A549 (cell line): ENCODE results near the gene COLEC12. TPM values are rescaled to one million over a fixed set of nuclear protein-coding genes. Genes with fewer than 3 reads are reported as not detected.

Experiments used
- ATAC-seq, 2 experiments: fragments of 200-7000 bp in 1 of 2; fragments of >200 bp in 1 of 2; cut with Nextera tagmentation in 1 of 2; cut with Tn5 transposase in 1 of 2; 3 replicates each; pipeline versions ENCODE4 v1.8.0 to v1.9.1; 2018 to 2020; ENCODE audit warnings: mild to moderate bottlenecking in 1 of 2, moderate library complexity in 1 of 2
- CTCF ChIA-PET: fragments of 300-600 bp; sonication (Branson Sonifier 250); formaldehyde crosslinking; extraction: SDS; loops from one replicate; lab custom pipeline; 2021; ENCODE audit warnings: antibody characterized with exemption, inconsistent platforms; lab: Yijun Ruan, JAX
- POLR2A ChIA-PET: fragments of 350-600 bp; formaldehyde crosslinking; extraction: SDS; loops from one replicate; lab custom pipeline; 2021; ENCODE audit warnings: antibody characterized with exemption, inconsistent platforms; lab: Yijun Ruan, JAX
- DNase-seq, 2 experiments: peaks; one replicate each; pipeline versions ENCODE4 v3.0.0 to v3.0.0-alpha.2; 2011 to 2016; ENCODE audit warnings: low read depth in 1 of 2, low spot score in 1 of 2
- FAIRE-seq: peaks from 2 replicates; lab custom pipeline; 2011; peaks lifted over from hg19 to GRCh38; lab: Jason Lieb, UNC
- H3K27ac ChIP-seq, 2 experiments: fragments of >200 bp; sonication (Bioruptor Twin); formaldehyde crosslinking; 3 replicates each; pipeline ENCODE4 v1.5.1; 2016 to 2017
- H3K4me1 ChIP-seq: fragments of >200 bp; sonication (Bioruptor Twin); formaldehyde crosslinking; 3 replicates; pipeline ENCODE4 v1.6.1; 2016
- H3K4me2 ChIP-seq: fragments of >200 bp; sonication (Bioruptor Twin); formaldehyde crosslinking; 3 replicates; pipeline ENCODE4 v1.6.1; 2016
- H3K4me3 ChIP-seq: fragments of >200 bp; sonication (Bioruptor Twin); formaldehyde crosslinking; 3 replicates; pipeline ENCODE4 v1.5.1; 2016
- H3K9me3 ChIP-seq: fragments of >200 bp; sonication (Bioruptor Twin); formaldehyde crosslinking; 3 replicates; pipeline ENCODE4 v1.6.1; 2016
- ATOH8 ChIP-seq: fragments of 250-450 bp; sonication (Bioruptor Pico); IDR thresholded peaks from 2 replicates; pipeline ENCODE4 v1.5.0; 2020; ENCODE audit warnings: low read depth, mild to moderate bottlenecking, moderate library complexity
- BCL3 ChIP-seq: fragments of >200 bp; sonication (Bioruptor Twin); formaldehyde crosslinking; IDR thresholded peaks from 3 replicates; pipeline ENCODE4 v1.6.1; 2016
- CBX8 ChIP-seq: fragments of 200-600 bp; sonication (generic); IDR thresholded peaks from 2 replicates; pipeline ENCODE4 v1.6.1; 2016
- CEBPB ChIP-seq, 2 experiments: fragments of >200 bp in 1 of 2; sonication (Bioruptor Twin) in 1 of 2; formaldehyde crosslinking in 1 of 2; IDR thresholded peaks; 2 replicates each; pipeline ENCODE4 v1.6.1; 2012 to 2016
- CTCF ChIP-seq: fragments of >200 bp; sonication (Bioruptor Twin); formaldehyde crosslinking; IDR thresholded peaks from 3 replicates; pipeline ENCODE4 v1.5.1; 2016
- ELK1 ChIP-seq: fragments of 150-350 bp; IDR thresholded peaks from 2 replicates; pipeline ENCODE4 v1.6.1; 2014; ENCODE audit warnings: low read depth, mild to moderate bottlenecking, low read length
- GATA3 ChIP-seq: IDR thresholded peaks from 2 replicates; pipeline ENCODE4 v1.6.1; 2012; ENCODE audit warnings: borderline replicate concordance
- HDAC2 ChIP-seq: fragments of 200-600 bp; sonication (generic); IDR thresholded peaks from 2 replicates; pipeline ENCODE4 v1.6.1; 2016
- HEYL ChIP-seq: fragments of 250-450 bp; sonication (Bioruptor Pico); IDR thresholded peaks from 2 replicates; pipeline ENCODE4 v1.8.0; 2021; ENCODE audit warnings: mild to moderate bottlenecking, moderate library complexity
- HOXA7 ChIP-seq: fragments of 250-450 bp; sonication (Bioruptor Pico); IDR thresholded peaks from 2 replicates; pipeline ENCODE4 v1.5.0; 2020; ENCODE audit warnings: mild to moderate bottlenecking, moderate library complexity
- HOXB13 ChIP-seq: fragments of 250-450 bp; sonication (Bioruptor Pico); IDR thresholded peaks from 2 replicates; pipeline ENCODE4 v1.5.0; 2020; ENCODE audit warnings: low read depth, mild to moderate bottlenecking, moderate library complexity
- JUNB ChIP-seq: fragments of >200 bp; sonication (Bioruptor Twin); formaldehyde crosslinking; IDR thresholded peaks from 2 replicates; pipeline ENCODE4 v1.6.1; 2016
- KDM5A ChIP-seq: fragments of 200-600 bp; sonication (generic); IDR thresholded peaks from 2 replicates; pipeline ENCODE4 v1.6.1; 2016; ENCODE audit warnings: antibody characterized with exemption, mild to moderate bottlenecking
- MAFK ChIP-seq: fragments of 450-650 bp; IDR thresholded peaks from 2 replicates; pipeline ENCODE4 v1.6.1; 2014; ENCODE audit not compliant: partially characterized antibody
- PHF8 ChIP-seq: fragments of 200-600 bp; sonication (generic); IDR thresholded peaks from 2 replicates; pipeline ENCODE4 v1.6.1; 2016; ENCODE audit warnings: low read depth, mild to moderate bottlenecking, antibody characterized with exemption, moderate library complexity, borderline replicate concordance
- POLR2A ChIP-seq: IDR thresholded peaks from 2 replicates; pipeline ENCODE4 v1.6.1; 2012; ENCODE audit warnings: mild to moderate bottlenecking, low read length
- POLR2AphosphoS2 ChIP-seq: conservative IDR thresholded peaks from 2 replicates; pipeline ENCODE4 v1.6.1; 2012; ENCODE audit warnings: low read length, improper control_type of control experiment, inconsistent platforms
- RAD21 ChIP-seq, 2 experiments: fragments of >200 bp in 1 of 2; sonication (Bioruptor Twin) in 1 of 2; formaldehyde crosslinking in 1 of 2; IDR thresholded peaks in 1 of 2; conservative IDR thresholded peaks in 1 of 2; 2 replicates in 1 of 2; 3 replicates in 1 of 2; pipeline ENCODE4 v1.6.1; 2012 to 2018; ENCODE audit warnings: inconsistent platforms in 1 of 2
- RCOR1 ChIP-seq: fragments of 150-350 bp; IDR thresholded peaks from 2 replicates; pipeline ENCODE4 v1.6.1; 2014; ENCODE audit warnings: antibody characterized with exemption, low read length, low read depth
- REST ChIP-seq: fragments of 200-600 bp; sonication (generic); IDR thresholded peaks from 2 replicates; pipeline ENCODE4 v1.6.1; 2016; ENCODE audit warnings: antibody characterized with exemption, mild to moderate bottlenecking, moderate library complexity
- ZFP36 ChIP-seq: fragments of 450-650 bp; IDR thresholded peaks from 2 replicates; pipeline ENCODE4 v1.6.1; 2014; ENCODE audit warnings: borderline replicate concordance; ENCODE audit not compliant: partially characterized antibody
- ZNF302 ChIP-seq: fragments of 250-450 bp; sonication (Bioruptor Pico); IDR thresholded peaks from 2 replicates; pipeline ENCODE4 v1.9.0; 2021; ENCODE audit warnings: inconsistent platforms, mild to moderate bottlenecking, moderate library complexity
- ZSCAN20 ChIP-seq: fragments of 250-450 bp; sonication (Bioruptor Pico); IDR thresholded peaks from 2 replicates; pipeline ENCODE4 v1.8.0; 2022; ENCODE audit warnings: mild to moderate bottlenecking, moderate library complexity
- WGBS: methylation state at CpG from one replicate; pipeline ENCODE4 v1.1.6; 2017; ENCODE audit errors: missing lambda C conversion rate; 5-methylcytosine and 5-hydroxymethylcytosine counted together
- polyA plus RNA-seq, 4 experiments: library from polyadenylated mRNA; depleted of rRNA in 3 of 4; stranded (reverse); fragments of >200 nt; fragmentation: RNase III in 1 of 4; extraction: RNeasy Plus Mini Kit Qiagen cat#74134 plus additional on column Dnase treatment in 1 of 4; gene quantifications; 2 replicates in 3 of 4; 3 replicates in 1 of 4; pipeline ENCODE4 v1.2.3, GENCODE V29; 2011 to 2017

Gene COLEC12
- polyA plus RNA-seq, 2 of the 4 experiments (the other 2 are of a cell fraction) = 0.01 TPM; not detected in 1

- H3K27ac ChIP-seq = peak overlapping the region in 1 of 2 experiments; percentile 60; a peak in 2 of 6 replicates
- no peak for DNase-seq
- no peak for TF ChIP-seq RAD21 (conservative IDR thresholded peaks at IDR 0.05 in 1 of 2, IDR thresholded peaks at IDR 0.05 in 1 of 2)
- no peak for TF ChIP-seq ZFP36
- ChIA-PET CTCF (no interaction called here), POLR2A (no interaction called here)
- H3K4me3 ChIP-seq = no peak overlapping the region
- WGBS = 62% methylated on average over 1 of the region's 1 CpG
- H3K9me3 ChIP-seq = no peaks in the 10 kb centered on the region
- ATAC-seq = no peak
- FAIRE-seq = no peak
- H3K4me1 ChIP-seq = peaks cover 9% of the 10 kb centered on the region; the same call in 1 of the 3 replicates
- no peak overlapping the region for H3K4me2 ChIP-seq
Observed at GRCh38 chr18:416930-417329, 83.6 kb downstream of the COLEC12 start.

GRCh38 chr18:415617-416612 lies 84.6 kb downstream of the COLEC12 start:
- CTCF ChIA-PET = interaction anchor here (1.3 kb wide), 1 partner anchor 9 kb away, joined by 4 read pairs; no protein-coding TSS in a partner anchor
- no peak for TF ChIP-seq MAFK
- no peak for TF ChIP-seq ZSCAN20
- TF ChIP-seq CBX8 = no peak
- TF ChIP-seq HOXA7 (CRISPR knock-in tag) = no peak
- no peak for TF ChIP-seq RCOR1
- no peak for TF ChIP-seq CTCF
- TF ChIP-seq JUNB = no peak
- TF ChIP-seq POLR2A = no peak
- no peak for TF ChIP-seq ZNF302 (CRISPR knock-in tag)
- no peak for TF ChIP-seq ELK1
- TF ChIP-seq RAD21 (conservative IDR thresholded peaks at IDR 0.05 in 1 of 2, IDR thresholded peaks at IDR 0.05 in 1 of 2) = no peak
- no peak for TF ChIP-seq KDM5A
- no peak for TF ChIP-seq ATOH8 (CRISPR knock-in tag)
- TF ChIP-seq PHF8 = no peak
- no peak for TF ChIP-seq POLR2AphosphoS2
- 68% methylated on average over 2 of the region's 2 CpGs for WGBS
- Histone ChIP-seq H3K27ac (peak overlapping the region in 1 of 2 experiments; percentile 60; a peak in 2 of 6 replicates), H3K4me3 (no peak overlapping the region), H3K9me3 (no peaks in the 10 kb centered on the region), H3K4me2 (peak overlapping the region; percentile 30; the same call in 2 of the 3 replicates), H3K4me1 (peaks cover 9% of the 10 kb centered on the region; the same call in 1 of the 3 replicates)
- FAIRE-seq (no peak), ATAC-seq (no peak), DNase-seq (no peak)
- POLR2A ChIA-PET = no interaction called here

GRCh38 chr18:415047-415446 lies 85.5 kb downstream of the COLEC12 start:
- H3K9me3 ChIP-seq = no peaks in the 10 kb centered on the region
- no peak overlapping the region for H3K4me2 ChIP-seq
- peaks cover 9% of the 10 kb centered on the region; the same call in 1 of the 3 replicates for H3K4me1 ChIP-seq
- DNase-seq = no peak
- no peak overlapping the region for H3K4me3 ChIP-seq
- H3K27ac ChIP-seq = no peak overlapping the region
- ChIA-PET CTCF (interaction anchor here (1.3 kb wide), 1 partner anchor 10 kb away, joined by 4 read pairs; no protein-coding TSS in a partner anchor), POLR2A (no interaction called here)
- WGBS = 68% methylated on average over 7 of the region's 7 CpGs
- no peak for ATAC-seq
- FAIRE-seq = no peak
- no peak for TF ChIP-seq CEBPB (IDR thresholded peaks at IDR 0.05)
- no peak for TF ChIP-seq HEYL
- no peak for TF ChIP-seq BCL3
- TF ChIP-seq HOXB13 (CRISPR knock-in tag) = no peak
- no peak for TF ChIP-seq GATA3
- no peak for TF ChIP-seq POLR2AphosphoS2
- TF ChIP-seq HDAC2 = no peak
- no peak for TF ChIP-seq MAFK
- no peak for TF ChIP-seq RAD21 (conservative IDR thresholded peaks at IDR 0.05 in 1 of 2, IDR thresholded peaks at IDR 0.05 in 1 of 2)
- no peak for TF ChIP-seq REST
